ENCODE data around the gene MOGAT1. TPM values are rescaled to one million over a fixed set of nuclear protein-coding genes. Genes with fewer than 3 reads are reported as not detected.

The MOGAT1 gene
- total and polyA plus RNA-seq, 9 of the 15 experiments (the other 6 are each of a cell fraction or from before 2014, with no cell fraction given): not detected

DNA sequence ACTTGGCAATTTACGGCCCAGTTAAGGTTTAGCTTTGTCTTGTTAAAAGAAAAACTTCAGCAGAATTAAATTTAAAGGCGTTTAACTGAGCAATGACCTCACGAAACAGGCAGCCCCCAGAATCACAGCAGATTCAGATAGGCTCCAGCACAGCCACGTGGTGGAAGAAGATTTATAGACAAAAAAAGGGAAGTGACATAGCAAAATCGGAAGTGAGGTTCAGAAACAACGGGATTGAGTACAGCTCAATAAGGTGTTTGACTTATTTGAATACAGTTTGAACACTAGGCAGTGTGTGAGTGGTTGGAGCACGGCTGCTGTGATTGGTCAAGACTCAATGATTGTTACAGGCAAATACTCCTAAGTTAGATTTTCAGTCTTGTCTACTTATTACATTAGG is 79.8 kb downstream of the MOGAT1 start (continued):
- TF ChIP-seq, protein P1, sequence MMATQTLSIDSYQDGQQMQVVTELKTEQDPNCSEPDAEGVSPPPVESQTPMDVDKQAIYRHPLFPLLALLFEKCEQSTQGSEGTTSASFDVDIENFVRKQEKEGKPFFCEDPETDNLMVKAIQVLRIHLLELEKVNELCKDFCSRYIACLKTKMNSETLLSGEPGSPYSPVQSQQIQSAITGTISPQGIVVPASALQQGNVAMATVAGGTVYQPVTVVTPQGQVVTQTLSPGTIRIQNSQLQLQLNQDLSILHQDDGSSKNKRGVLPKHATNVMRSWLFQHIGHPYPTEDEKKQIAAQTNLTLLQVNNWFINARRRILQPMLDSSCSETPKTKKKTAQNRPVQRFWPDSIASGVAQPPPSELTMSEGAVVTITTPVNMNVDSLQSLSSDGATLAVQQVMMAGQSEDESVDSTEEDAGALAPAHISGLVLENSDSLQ (IDR thresholded peaks at IDR 0.05): peak; percentile 86
- TF ChIP-seq, protein P2, sequence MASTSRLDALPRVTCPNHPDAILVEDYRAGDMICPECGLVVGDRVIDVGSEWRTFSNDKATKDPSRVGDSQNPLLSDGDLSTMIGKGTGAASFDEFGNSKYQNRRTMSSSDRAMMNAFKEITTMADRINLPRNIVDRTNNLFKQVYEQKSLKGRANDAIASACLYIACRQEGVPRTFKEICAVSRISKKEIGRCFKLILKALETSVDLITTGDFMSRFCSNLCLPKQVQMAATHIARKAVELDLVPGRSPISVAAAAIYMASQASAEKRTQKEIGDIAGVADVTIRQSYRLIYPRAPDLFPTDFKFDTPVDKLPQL (IDR thresholded peaks at IDR 0.05; ENCODE audit: extremely low read depth, insufficient read length): no peak
- TF ChIP-seq MYC (IDR thresholded peaks at IDR 0.05; ENCODE audit: low read depth, low read length) (peak; percentile 66), MYC (CRISPR knock-in tag; IDR thresholded peaks at IDR 0.05; ENCODE audit: borderline replicate concordance, low read depth) (no peak), L3MBTL2 (IDR thresholded peaks at IDR 0.05) (peak; percentile 75), RAD51 (IDR thresholded peaks at IDR 0.05; ENCODE audit: borderline replicate concordance, low read depth) (peak; percentile 61), C11orf30 (IDR thresholded peaks at IDR 0.05; ENCODE audit: low read depth) (peak; percentile 50), CREM (IDR thresholded peaks at IDR 0.05; ENCODE audit: low read depth) (0 out of 2 replicates have a peak, but pooled peaks have one; percentile 35), CREBBP (IDR thresholded peaks at IDR 0.05; ENCODE audit: low read depth, low read length) (no peak), MAFK (IDR thresholded peaks at IDR 0.05; ENCODE audit: low read length) (0 out of 2 replicates have a peak, but pooled peaks have one; percentile 29), ZNF764 (CRISPR knock-in tag; IDR thresholded peaks at IDR 0.05; ENCODE audit: low read depth) (no peak), SMARCA4 (IDR thresholded peaks at IDR 0.05) (0 out of 2 replicates have a peak, but pooled peaks have one; percentile 18), NFE2 (IDR thresholded peaks at IDR 0.05; ENCODE audit: low read depth) (peak; percentile 89), DLX4 (CRISPR knock-in tag; IDR thresholded peaks at IDR 0.05) (no peak), SNRNP70 (optimal IDR thresholded peaks at IDR 0.05; ENCODE audit: low read depth, low read length) (no peak), MAX (CRISPR knock-in tag; IDR thresholded peaks at IDR 0.05) (peak; percentile 40; the same call in 1 of the 2 replicates), HNRNPK (IDR thresholded peaks at IDR 0.05; ENCODE audit: low read depth, low read length, poor library complexity, severe bottlenecking) (no peak)
- TF ChIP-seq, protein P3, sequence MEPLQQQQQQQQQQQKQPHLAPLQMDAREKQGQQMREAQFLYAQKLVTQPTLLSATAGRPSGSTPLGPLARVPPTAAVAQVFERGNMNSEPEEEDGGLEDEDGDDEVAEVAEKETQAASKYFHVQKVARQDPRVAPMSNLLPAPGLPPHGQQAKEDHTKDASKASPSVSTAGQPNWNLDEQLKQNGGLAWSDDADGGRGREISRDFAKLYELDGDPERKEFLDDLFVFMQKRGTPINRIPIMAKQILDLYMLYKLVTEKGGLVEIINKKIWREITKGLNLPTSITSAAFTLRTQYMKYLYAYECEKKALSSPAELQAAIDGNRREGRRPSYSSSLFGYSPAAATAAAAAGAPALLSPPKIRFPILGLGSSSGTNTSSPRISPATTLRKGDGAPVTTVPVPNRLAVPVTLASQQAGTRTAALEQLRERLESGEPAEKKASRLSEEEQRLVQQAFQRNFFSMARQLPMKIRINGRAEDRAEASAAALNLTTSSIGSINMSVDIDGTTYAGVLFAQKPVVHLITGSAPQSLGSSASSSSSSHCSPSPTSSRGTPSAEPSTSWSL (CRISPR knock-in tag; IDR thresholded peaks at IDR 0.05; ENCODE audit: borderline replicate concordance): no peak
- TF ChIP-seq, protein P4, sequence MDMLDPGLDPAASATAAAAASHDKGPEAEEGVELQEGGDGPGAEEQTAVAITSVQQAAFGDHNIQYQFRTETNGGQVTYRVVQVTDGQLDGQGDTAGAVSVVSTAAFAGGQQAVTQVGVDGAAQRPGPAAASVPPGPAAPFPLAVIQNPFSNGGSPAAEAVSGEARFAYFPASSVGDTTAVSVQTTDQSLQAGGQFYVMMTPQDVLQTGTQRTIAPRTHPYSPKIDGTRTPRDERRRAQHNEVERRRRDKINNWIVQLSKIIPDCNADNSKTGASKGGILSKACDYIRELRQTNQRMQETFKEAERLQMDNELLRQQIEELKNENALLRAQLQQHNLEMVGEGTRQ (CRISPR knock-in tag; IDR thresholded peaks at IDR 0.05): peak; percentile 60
- TF ChIP-seq, protein P5, sequence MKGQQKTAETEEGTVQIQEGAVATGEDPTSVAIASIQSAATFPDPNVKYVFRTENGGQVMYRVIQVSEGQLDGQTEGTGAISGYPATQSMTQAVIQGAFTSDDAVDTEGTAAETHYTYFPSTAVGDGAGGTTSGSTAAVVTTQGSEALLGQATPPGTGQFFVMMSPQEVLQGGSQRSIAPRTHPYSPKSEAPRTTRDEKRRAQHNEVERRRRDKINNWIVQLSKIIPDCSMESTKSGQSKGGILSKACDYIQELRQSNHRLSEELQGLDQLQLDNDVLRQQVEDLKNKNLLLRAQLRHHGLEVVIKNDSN (CRISPR knock-in tag; IDR thresholded peaks at IDR 0.05): peak; percentile 79
